Measurements from ENCODE around the gene SLC43A1. TPM values are rescaled to one million over a fixed set of nuclear protein-coding genes. Genes with fewer than 3 reads are reported as not detected.

Gene SLC43A1
- polyA plus RNA-seq, 3 donors, result 5.4 to 6.2 (median 5.8) TPM

DNA sequence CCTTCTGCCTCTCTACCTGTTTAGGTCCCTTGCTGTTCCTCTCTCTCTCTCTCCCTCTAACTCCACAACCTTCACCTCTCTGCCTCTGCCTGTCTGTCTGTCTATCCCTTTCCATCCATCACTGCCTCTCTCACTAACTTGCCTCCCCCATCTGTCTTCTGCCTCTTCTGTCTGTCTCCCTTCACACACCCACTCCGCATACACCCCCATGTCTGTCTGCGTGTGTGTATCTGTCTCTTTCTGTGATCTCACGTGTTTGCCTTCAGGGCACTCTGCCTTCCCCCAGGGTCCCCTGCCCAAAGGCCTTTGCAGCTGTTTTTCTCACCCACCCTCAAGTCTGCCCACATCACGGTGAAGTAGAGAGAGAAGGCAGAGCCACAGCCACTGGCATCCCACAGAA lies 47.2 kb downstream of the SLC43A1 start:
- Mint-ChIP-seq H3K27ac (no peak overlapping the region), H3K36me3 (peaks cover 2 to 16% of the 10 kb centered on the region in 2 donors)
- H4K20me1 ChIP-seq (ENCODE audit: insufficient read depth, low read length), result no peaks in the 10 kb centered on the region

DNA sequence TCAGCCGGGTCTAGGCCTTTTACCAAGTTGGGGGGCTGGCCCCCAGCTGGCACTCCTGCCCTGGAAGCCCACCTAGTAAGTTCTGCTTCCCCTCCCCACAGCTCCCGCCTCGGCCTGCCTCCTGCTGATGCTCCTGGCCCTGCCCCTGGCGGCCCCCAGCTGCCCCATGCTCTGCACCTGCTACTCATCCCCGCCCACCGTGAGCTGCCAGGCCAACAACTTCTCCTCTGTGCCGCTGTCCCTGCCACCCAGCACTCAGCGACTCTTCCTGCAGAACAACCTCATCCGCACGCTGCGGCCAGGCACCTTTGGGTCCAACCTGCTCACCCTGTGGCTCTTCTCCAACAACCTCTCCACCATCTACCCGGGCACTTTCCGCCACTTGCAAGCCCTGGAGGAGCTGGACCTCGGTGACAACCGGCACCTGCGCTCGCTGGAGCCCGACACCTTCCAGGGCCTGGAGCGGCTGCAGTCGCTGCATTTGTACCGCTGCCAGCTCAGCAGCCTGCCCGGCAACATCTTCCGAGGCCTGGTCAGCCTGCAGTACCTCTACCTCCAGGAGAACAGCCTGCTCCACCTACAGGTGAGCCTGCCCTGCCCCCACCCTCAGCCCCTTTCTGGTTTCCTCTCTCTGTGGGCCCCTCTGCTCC lies 47.9 kb downstream of the SLC43A1 start:
- peaks cover 0 to 12% (median 6%) of the 10 kb centered on the region in 3 donors for H3K27me3 Mint-ChIP-seq (ENCODE audit: low read depth in 3 of 3)
- H3K4me3 Mint-ChIP-seq, result no peak overlapping the region
- intact Hi-C loops (cut with micrococcal nuclease), result no loop called here
- H3K36me3 Mint-ChIP-seq, result peaks cover 7 to 16% of the 10 kb centered on the region in 2 donors
- H3K27ac Mint-ChIP-seq, result no peak overlapping the region
- Histone ChIP-seq H3K4me3 (replicated peaks in 1 of 3; ENCODE audit: low read depth in 2 of 3, low read length in 3 of 3) (no peak overlapping the region), H3K4me1 (ENCODE audit: control insufficient read depth in 1 of 2, insufficient read depth in 2 of 2, low read length in 2 of 2) (peaks cover 4 to 8% of the 10 kb centered on the region in 2 donors), H3K79me2 (ENCODE audit: insufficient read depth, low read length) (no peaks in the 10 kb centered on the region), H2AFZ (ENCODE audit: insufficient read depth, low read depth, low read length, poor library complexity, severe bottlenecking) (no peak overlapping the region), H3K9ac (ENCODE audit: insufficient read depth, low read length, poor library complexity, severe bottlenecking) (no peak overlapping the region), H4K20me1 (ENCODE audit: insufficient read depth, low read length) (no peaks in the 10 kb centered on the region), H3K9me3 (replicated peaks in 1 of 2; ENCODE audit: control insufficient read depth in 1 of 2, insufficient read depth in 1 of 2, low read length in 2 of 2) (no peaks in the 10 kb centered on the region), H3K27me3 (ENCODE audit: control insufficient read depth in 2 of 2, insufficient read depth in 2 of 2, low read length in 2 of 2) (no peaks in the 10 kb centered on the region), H3K36me3 (replicated peaks in 1 of 2; ENCODE audit: control insufficient read depth in 1 of 2, insufficient read depth in 2 of 2, low read length in 2 of 2) (no peaks in the 10 kb centered on the region), H3K27ac (ENCODE audit: low read depth in 1 of 2, low read length in 2 of 2) (no peak overlapping the region), H3K4me2 (replicated peaks; ENCODE audit: extremely low read depth, low read length, poor library complexity, severe bottlenecking) (no peak overlapping the region)
- H3K4me1 Mint-ChIP-seq, result peaks cover 10% of the 10 kb centered on the region
- DNase-seq, result no peak
- WGBS (ENCODE audit: insufficient coverage), result 92% methylated on average over 23 of the region's 23 CpGs
- TF ChIP-seq, protein P1, sequence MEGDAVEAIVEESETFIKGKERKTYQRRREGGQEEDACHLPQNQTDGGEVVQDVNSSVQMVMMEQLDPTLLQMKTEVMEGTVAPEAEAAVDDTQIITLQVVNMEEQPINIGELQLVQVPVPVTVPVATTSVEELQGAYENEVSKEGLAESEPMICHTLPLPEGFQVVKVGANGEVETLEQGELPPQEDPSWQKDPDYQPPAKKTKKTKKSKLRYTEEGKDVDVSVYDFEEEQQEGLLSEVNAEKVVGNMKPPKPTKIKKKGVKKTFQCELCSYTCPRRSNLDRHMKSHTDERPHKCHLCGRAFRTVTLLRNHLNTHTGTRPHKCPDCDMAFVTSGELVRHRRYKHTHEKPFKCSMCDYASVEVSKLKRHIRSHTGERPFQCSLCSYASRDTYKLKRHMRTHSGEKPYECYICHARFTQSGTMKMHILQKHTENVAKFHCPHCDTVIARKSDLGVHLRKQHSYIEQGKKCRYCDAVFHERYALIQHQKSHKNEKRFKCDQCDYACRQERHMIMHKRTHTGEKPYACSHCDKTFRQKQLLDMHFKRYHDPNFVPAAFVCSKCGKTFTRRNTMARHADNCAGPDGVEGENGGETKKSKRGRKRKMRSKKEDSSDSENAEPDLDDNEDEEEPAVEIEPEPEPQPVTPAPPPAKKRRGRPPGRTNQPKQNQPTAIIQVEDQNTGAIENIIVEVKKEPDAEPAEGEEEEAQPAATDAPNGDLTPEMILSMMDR (IDR thresholded peaks at IDR 0.05), result no peak
- H3K9me3 Mint-ChIP-seq, result no peaks in the 10 kb centered on the region

More for the DNA sequence above, 47.2 kb downstream of the SLC43A1 start:
- Histone ChIP-seq H3K36me3 (replicated peaks in 1 of 2; ENCODE audit: control insufficient read depth in 1 of 2, insufficient read depth in 2 of 2, low read length in 2 of 2) (no peaks in the 10 kb centered on the region), H3K4me2 (replicated peaks; ENCODE audit: extremely low read depth, low read length, poor library complexity, severe bottlenecking) (no peak overlapping the region), H2AFZ (ENCODE audit: insufficient read depth, low read depth, low read length, poor library complexity, severe bottlenecking) (no peak overlapping the region), H3K27me3 (ENCODE audit: control insufficient read depth in 2 of 2, insufficient read depth in 2 of 2, low read length in 2 of 2) (no peaks in the 10 kb centered on the region), H3K79me2 (ENCODE audit: insufficient read depth, low read length) (no peaks in the 10 kb centered on the region), H3K9me3 (replicated peaks in 1 of 2; ENCODE audit: control insufficient read depth in 1 of 2, insufficient read depth in 1 of 2, low read length in 2 of 2) (no peaks in the 10 kb centered on the region), H3K27ac (ENCODE audit: low read depth in 1 of 2, low read length in 2 of 2) (no peak overlapping the region), H3K4me1 (ENCODE audit: control insufficient read depth in 1 of 2, insufficient read depth in 2 of 2, low read length in 2 of 2) (peaks cover 11 to 14% of the 10 kb centered on the region in 2 donors), H3K9ac (ENCODE audit: insufficient read depth, low read length, poor library complexity, severe bottlenecking) (no peak overlapping the region), H3K4me3 (replicated peaks in 1 of 3; ENCODE audit: low read depth in 2 of 3, low read length in 3 of 3) (no peak overlapping the region)
- Mint-ChIP-seq H3K4me3 (no peak overlapping the region), H3K27me3 (ENCODE audit: low read depth in 3 of 3) (peaks cover 0 to 8% (median 1%) of the 10 kb centered on the region in 3 donors), H3K4me1 (peaks cover 14% of the 10 kb centered on the region), H3K9me3 (no peaks in the 10 kb centered on the region)
- intact Hi-C loops (cut with micrococcal nuclease), result no loop called here
- DNase-seq, result no peak
- TF ChIP-seq, protein P1 (IDR thresholded peaks at IDR 0.05), result no peak
- WGBS (ENCODE audit: insufficient coverage), result 90% methylated on average over 3 of the region's 4 CpGs
